Left renal pelvis (tissue), 4 donors: ENCODE measurements around the gene PML. TPM values are rescaled to one million over a fixed set of nuclear protein-coding genes. Genes with fewer than 3 reads are reported as not detected.
"Not testable (repeated sequence)": the region's sequence is repeated elsewhere in the genome, so short reads cannot be mapped to it uniquely, and the experiment has no call there.

Experiments
- DNase-seq, 4 donors: peaks; one replicate each; pipeline ENCODE4 v3.0.0-alpha.2; 2013; ENCODE audit warnings: low read depth in 4 of 4, low spot score in 3 of 4
- polyA plus RNA-seq, 4 donors: library from polyadenylated mRNA; unstranded; fragments of 120-200 nt; gene quantifications; one replicate each; pipeline ENCODE4 v1.2.1, GENCODE V29; 2013; ENCODE audit not compliant: insufficient read length in 4 of 4

The PML gene
- polyA plus RNA-seq, 4 donors: 25.8 to 40.1 (median 33.3) TPM

DNA sequence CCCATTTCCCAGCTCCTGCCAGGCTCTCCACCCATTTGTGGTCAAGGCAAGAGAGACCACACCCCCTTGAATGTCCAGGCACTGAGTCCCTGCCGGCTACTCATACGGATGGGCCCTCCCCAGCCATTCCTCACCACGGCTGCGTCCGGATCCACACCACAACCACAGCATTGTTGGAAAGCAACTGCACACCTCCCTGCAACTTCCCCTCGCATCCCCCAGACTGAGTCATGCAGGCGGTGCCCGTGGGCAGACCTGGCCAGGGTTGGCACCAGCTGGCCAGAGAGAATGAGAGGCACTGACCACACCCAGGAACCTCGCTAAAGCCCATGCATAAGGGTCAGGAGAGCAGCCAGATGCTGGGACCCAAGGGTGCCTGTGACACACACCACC lies 37.8 kb upstream of the PML start:
- DNase-seq: no peak

DNA sequence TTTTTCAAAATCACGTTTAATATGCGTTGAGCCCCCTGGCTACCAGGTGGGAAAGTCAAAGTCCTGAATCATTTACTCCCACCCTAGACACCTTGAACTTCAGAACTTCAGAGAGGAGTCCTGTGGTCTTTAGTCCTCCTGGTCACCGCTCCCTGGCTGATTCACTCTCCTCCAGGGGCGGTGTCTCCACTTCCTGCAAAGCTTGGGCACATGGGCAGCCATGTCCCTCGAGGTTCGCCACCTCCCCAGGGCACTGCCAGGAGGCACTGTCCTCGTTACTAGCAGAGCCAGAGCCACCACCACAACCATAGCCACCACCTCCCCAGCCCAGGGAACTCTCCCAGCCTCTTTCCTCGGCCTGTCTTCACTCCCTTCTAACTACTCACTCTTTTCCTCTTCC lies 37.2 kb upstream of the PML start:
- no peak for DNase-seq

DNA sequence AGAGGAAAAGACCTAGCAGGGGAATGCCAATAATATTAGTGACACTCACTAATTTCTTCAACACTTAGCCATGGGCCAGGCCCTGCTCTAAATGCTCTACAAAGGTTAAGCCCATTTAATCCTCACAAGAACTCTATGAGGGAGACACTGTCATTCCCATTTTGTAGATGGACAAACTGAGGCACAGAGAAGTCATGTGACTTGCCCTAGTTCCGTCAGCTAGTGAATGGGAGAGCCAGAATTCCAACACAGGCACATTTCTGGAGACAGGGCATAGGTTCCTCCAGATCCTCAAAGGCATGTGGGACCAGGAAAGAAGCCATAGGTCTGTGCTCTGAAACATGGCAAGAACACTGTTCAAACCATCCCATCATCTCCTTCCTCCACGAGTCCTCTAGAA lies 36.7 kb upstream of the PML start:
- DNase-seq: no peak

DNA sequence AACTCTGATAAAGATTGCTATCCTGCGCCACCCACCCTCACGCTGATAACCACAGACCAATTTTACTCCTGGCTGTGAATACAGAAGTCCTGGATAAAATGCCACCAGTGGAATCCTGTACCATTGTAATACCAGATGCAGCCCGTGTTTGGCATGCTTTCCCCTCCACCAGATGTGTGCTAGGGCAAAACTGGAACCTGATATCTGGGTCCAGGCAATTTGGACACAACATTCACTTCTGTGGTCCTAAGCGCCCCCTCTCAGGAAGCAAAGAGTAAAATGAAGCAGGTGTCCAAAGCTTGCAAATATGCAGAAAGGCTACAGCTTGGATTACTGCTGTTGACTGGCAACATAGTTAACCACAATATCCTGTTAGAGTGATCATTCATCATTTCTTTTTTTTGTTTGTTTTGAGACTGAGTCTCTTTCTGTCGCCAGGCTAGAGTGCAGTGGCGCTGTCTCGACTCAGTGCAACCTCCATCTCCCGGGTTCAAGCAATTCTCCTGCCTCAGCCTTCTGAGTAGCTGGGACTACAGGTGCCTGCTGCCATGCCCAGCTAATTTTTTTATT lies 35.4 kb upstream of the PML start:
- no peak for DNase-seq

DNA sequence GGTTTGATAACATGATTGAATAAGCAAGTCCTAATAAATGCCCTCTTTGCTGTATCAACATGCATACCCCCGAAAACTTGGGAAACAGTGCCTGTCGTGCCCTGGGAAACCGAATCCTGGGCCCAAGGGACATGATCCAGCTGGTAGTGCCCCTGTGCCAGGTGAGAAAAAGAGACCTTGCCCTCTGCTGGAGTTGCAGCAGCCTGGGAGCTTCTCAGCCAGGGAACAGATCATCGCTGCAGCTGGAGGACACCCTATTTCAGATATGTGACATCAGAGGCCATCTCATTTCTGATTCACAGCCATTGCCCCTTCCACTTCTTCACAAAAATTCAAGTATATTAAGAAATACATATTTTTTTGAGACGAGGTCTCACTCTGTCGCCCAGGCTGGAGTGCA lies 34.7 kb upstream of the PML start:
- DNase-seq: no peak

DNA sequence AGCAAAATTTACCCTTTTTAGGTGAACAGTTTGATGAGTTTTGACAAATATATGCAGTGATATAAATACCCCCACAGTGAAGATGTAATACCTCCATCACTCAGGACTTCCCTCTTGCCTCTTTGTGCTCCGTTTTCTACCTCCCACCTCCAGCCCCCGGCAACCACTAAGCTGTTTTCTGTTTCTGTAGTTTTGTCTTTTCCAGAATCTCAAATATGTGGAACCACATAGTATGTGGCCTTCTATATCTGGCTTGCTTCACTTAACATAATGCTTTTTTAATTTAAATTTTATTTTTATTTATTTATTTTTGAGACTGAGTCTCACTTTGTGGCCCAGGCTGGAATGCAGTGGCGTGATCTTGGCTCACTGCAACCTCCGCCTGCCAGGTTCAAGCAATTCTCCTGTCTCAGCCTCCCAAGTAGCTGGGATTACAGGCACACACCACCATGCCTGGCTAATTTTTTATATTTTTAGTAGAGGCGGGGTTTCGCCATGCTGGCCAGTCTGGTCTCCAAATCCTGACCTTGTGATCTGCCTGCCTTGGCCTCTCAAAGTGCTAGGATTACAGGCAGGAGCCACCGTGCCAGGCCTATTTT lies 33.9 kb upstream of the PML start:
- not testable (repeated sequence) for DNase-seq

DNA sequence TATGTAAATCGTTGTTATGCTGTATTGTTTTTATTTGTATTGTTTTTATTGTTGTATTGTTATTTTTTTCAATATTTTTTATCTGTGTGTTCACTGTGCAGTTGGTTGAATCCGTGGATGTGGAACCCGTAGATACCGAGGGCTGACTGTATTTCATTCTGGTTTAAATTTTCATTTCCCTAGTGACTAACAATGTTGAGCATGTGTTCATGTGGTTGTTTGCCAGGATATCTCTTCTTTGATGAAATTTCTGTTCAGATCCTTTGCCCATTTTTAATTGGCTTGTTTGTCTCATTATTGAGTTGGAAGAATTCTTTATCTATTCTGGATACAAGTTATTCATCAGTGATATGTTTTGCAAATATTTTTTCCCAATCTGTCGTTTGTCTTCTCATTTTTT lies 32.1 kb upstream of the PML start:
- no peak for DNase-seq

DNA sequence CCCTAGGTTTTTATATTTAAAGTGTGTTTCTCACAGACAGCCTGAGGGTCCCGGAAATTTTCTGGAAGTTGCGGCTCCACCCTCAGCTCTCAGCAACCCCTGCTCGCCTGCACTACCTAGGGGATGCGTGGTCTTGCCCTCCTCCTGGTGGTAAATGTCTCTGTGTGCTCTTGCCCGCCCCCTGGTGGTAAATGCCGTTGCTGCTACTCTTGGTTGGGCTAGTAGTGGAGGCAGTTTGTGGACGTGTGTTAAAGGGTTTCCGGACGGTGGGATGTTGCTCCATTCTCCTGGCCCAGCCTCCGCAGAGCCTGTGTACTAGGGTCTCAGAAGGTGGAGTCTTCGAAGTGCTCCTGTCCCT lies 29.8 kb upstream of the PML start:
- DNase-seq: peak in 2 of 4 donors; percentile 65 to 66

DNA sequence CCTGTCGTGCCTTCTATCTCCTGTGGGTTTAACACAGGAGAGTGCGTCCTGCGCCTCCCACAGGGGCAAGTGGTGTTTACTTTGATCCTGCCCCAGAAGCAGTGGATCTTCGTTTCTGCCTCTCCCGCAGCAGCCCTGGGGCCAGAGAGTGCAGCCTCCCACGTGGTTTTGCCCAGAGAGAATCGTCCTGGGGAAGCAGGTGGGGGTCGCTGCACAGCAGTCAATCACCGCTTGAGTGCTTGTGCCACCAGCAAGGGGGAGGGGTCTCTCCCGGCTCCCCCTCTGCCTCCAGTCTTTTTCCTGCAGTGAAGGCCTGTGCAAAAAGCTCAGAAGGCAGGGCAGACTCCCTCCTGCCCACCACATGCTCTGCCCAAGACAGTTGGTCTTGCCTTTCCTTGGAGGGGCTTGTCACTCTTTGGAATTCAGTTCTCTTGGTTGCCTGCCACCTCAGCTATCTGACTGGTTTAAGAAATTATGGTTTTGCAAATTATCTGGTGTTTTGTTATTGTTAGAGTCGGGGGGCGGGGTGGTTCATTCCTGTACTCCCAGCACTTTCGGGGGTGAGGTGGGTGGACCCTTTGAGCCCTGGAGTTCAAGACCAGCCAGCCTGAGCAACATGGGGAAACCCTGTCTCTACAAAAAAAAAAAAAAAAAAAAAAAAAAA lies 29.3 kb upstream of the PML start:
- DNase-seq: no peak

DNA sequence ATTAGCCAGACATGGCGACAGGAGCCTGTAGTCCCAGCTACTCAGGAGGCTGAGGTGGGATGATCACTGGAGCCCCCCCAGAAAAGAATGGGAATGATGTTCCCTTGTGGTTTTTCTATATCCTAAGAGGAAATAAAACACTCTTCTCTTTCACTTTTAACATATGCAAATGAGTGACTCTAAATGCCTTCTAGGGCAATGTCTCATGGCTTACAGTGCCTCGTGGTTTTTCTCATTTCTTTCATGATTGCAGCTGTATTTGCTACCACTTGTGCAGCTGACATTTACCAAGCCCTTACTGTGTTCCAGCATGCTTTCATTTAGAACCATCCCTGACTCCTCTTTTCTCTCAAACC lies 28.8 kb upstream of the PML start:
- no peak for DNase-seq

DNA sequence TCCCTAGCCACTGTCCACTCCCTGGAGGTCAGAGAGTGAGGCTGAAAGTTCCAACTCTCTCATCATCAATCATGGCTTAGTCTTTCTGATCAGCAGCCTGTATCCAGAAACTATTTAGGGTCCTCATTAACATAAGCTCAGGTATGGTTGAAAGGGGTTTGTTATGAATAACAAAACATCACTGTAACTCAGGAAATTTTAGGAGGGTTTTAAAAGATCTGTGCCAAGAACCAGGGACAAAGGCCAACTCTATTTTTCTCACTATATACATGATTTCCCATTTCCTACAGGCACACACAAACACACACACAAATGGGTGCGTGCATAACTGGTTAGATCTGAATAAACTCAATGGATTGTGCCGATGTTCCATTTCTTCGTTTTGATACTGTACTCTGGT lies 26.1 kb upstream of the PML start:
- DNase-seq: no peak

DNA sequence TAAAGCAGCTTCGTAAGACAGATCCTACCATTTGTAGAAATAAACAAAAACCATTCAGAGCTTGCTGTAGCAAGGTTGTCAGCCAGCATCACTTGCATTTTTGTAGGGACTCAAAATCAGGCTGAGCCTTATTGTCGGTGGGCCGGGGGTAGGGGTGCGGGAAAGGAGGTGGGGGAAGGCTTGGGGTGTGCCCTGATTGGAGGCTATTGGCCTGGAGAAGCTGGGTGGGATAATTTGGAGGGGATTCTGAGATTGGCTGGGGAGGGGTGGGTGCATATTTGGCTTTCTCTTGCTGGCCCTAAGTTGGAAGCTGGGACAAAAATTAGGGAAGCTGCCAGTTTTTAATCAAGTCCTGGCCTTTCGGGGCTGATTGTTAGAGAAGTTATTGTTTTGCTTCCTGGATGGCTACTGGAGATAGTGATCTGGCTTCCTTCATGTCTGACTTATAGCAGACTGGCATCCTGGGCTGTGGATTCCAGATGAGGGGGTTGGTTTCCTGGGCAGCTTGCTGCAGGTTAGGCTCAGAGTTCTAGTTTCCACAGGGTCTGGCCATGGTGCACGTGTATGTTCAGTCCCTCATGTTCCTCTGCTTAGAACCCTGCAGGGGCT lies 25.3 kb upstream of the PML start:
- DNase-seq: no peak

DNA sequence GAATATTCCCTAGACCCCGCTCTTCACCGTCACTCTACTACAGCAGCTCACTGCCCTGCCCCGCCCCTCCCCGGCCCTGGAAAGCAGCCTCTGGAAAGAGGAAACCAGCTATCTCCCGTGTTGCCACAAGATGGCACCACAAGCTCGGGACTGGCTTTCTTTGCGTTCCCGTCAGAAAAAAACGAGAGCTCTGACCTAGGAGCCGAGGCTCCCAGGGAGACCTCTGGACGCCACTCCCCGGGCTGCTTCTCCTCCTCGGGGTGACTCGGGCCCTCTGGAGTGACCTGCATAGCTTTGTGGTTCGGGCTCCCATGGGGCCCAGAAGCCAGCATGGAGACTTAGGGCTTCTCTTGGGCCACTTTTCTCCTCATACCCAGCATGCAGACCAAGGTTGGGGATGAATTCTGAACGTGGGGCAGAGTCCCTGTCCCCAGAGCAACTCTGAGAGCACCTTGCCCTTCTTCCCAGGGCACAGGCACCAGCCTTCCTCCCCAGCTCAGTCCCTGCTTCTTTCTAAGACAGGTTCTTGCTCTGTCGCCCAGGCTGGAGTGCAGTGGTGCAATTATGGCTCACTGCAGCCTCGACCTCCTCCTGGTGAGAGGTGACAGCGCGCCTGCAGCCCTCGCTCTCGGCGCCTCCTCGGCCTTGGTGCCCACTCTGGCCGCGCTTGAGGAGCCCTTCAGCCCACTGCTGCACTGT lies 21.4 kb upstream of the PML start:
- peak in 2 of 4 donors; percentile 78 to 83 for DNase-seq

DNA sequence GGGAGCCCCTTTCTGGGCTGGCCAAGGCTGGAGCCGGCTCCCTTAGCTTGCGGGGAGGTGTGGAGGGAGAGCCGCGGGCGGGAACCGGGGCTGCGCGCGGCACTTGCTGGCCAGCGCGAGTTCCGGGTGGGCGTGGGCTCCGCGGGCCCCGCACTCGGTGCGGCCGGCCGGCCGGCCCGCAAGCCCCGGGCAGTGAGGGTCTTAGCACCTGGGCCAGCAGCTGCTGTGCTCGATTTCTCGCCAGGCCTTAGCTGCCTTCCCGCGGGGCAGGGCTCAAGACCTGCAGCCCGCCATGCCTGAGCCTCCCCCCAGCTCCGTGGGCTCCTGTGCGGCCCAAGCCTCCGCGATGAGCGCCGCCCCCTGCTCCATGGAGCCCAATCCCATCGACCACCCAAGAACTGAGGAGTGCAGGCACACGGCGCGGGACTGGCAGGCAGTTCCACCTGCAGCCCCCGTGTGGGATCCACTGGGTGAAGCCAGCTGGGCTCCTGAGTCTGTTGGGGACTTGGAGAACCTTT lies 20.8 kb upstream of the PML start:
- not testable (repeated sequence) for DNase-seq

DNA sequence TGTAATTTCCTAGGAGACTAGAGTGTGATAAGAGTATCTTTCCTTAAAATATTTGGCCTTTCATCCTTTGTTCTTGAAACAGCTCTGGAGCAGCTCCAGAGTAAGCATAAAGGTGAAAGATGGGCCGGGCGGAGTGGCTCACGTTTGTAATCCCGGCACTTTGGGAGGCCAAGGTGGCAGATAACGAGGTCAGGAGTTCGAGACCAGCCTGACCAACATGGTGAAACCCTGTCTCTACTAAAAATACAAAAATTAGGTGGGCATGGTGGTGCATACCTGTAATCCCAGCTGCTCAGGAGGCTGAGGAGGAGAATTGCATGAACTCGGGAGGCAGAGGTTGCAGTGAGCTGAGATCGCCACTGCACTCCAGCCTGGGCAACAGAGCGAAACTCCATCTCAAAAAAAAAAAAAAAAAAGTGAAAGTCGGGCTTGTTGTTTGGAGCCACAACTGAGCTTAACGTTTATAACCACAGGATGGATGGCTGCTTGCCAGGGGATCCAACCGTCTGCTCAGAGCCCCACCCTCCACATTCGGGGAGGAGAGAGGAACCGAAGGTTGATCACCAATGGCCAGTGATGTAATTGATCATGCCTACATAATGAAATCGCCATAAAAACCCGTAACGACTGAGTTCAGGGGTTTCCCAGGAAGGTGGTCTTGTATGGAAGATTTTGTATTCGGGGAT lies 18.9 kb upstream of the PML start:
- DNase-seq: not testable (repeated sequence)

DNA sequence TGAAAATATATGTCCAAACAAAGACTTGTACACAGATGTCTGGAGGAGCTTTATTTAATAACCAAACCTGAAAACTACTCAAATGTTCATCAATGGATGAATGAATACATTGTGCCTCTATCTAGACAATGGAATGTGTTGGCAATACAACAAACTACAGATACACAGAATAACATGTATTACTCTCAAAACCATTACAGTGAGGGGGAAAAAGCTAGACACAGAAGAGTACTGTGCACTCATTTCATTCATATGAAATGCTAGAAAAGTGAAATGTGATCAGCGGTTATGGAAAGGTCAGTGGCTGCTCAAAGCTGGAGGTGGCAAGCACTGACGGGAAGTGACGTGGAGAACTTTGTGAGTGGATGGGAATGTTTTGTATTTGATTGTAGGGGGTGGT lies 15.6 kb upstream of the PML start:
- DNase-seq: no peak

DNA sequence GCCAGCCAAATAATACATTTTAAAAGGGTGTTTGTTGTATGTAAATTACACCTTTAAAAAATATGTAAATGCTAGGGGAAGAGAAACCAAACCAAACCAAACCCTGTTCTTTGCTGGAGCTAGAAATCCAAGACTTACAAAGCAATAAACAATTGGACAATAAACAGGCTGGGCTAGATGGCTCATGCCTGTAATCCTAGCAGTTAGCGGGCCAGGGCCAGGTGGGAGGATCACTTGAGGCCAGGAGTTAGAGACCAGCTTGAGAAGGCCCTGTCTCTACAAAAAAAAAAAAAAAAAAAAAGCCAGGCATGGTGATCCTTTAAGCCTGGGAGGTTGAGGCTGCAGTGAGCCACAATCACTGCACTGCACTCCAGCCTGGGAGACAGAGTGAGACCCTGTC lies 14.9 kb upstream of the PML start:
- DNase-seq: no peak

DNA sequence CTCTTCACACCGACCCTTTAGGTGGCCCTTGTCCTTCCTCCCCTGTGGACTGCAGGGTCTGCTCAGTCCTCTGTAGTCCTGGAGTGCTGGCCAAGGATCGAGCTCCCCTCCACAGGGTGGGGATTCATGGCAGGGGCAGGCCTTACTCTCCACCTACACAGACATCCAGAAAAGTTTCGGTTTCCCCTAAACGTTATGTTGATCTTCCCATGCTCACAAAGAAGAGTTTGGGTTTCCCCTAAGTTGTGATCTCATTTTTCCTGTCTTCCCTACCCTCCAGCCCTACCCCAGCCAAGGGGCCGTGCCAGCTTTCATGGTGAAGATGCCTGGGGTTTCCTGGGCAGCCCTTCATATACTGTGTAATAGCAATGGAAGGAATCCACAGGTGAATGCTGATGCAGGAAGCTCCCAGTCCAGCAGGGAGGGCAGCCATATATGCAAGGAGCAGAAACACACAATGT lies 12.7 kb upstream of the PML start:
- DNase-seq: no peak

DNA sequence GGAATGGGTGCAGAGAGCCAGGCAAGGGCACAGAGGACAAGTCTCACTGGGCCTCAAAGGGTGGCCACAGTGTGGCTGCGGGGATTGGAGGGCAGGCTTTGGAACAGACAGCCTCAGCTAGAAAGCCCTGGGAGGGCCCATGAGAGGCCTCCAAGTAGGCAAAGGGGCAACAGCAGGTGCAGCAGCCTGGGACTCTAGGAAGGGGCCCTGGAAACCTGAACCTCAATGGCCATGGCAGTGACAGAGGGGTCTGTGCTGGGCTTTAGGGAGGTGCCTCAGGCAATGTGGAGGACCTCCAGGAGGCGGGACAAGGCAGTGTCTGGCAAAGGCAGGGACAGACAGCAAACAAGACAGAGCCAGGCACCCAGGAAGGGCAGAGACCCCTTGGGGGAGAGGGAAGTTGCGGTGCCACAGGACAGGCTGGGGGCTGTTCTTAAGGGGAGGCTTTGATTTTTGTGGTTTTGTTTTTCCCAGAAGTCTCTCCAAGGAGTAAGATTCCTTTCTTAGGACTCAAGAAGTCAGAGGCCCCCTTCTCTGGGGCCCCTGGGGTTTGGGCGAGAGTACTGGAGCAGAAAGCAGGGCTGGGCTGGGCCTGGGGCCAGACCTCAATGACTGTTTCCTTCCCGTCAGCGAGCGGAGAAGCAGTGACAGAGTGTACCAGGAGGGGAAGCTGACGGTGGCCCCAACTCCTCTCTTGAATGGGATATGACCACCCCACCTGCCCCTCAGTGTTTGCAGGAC lies 12.1 kb upstream of the PML start:
- DNase-seq: peak in 2 of 4 donors; percentile 56 to 58

DNA sequence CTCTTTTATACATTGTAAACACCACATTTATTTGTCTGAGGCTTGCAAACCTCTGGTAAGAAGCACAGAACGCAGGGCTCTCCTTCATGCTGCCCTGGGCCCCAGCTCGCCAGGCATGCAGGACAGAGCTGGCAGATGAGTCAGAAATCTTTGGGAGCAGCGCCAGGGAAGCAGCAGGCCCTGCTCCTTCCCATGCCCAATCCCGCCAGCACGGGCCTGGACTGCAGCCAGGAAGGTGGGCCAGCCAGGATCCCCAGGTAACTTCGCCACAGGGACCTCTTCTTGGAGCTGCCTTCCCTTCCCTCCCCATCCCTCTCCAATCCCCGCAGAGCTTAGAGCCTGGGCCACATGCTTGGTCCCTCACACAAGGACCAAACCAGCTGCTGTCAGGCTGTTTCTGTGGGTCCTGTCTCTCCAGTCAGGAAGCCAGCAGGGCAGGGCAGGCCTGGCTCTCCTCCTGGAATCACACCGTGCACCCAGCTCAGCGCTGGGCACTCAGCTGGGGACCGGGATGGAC lies 11.2 kb upstream of the PML start:
- DNase-seq: no peak
